ENCODE measurements around the gene STAT2.
A peak's percentile ranks its signal among the peaks of the same experiment; 100 is the strongest.

STAT2 gene

GRCh38 chr12:56315622-56316473, 44.1 kb downstream of the STAT2 start, which contains the start of gene CNPY2:
Gene CNPY2 (minus strand): TSS chr12:56315988. CDS start chr12:56315217, 771 bp downstream.
- ATAC-seq (ENCODE audit: insufficient read depth, low read depth) (peak; percentile 92), DNase-seq (peak; percentile 94)
- Histone ChIP-seq H3K79me2 (ENCODE audit: insufficient read depth, low read length) (peaks cover 20% of the 10 kb centered on the region), H3K4me1 (ENCODE audit: insufficient read depth, low read length) (peaks cover 25% of the 10 kb centered on the region), H3K36me3 (ENCODE audit: insufficient read depth, low read length) (peaks cover 35% of the 10 kb centered on the region), H3K9me3 (ENCODE audit: insufficient read depth, low read length, severe bottlenecking) (no peaks in the 10 kb centered on the region), H3K4me3 (ENCODE audit: low read depth in 1 of 2, low read length in 2 of 2) (peak within 1 kb of the TSS; percentile 48 to 71), H3K4me2 (ENCODE audit: insufficient read depth, low read length) (peak within 1 kb of the TSS; percentile 68), H3K9ac (ENCODE audit: low read depth, low read length) (peak within 1 kb of the TSS; percentile 67), H2AFZ (ENCODE audit: low read depth, low read length) (peak within 1 kb of the TSS; percentile 76), H3K27ac (ENCODE audit: low read length) (peak within 1 kb of the TSS; percentile 85), H3K27me3 (ENCODE audit: insufficient read depth, low read length, poor library complexity) (no peaks in the 10 kb centered on the region), H4K20me1 (ENCODE audit: insufficient read depth, low read length) (no peaks in the 10 kb centered on the region)
- TF ChIP-seq CTCF (IDR thresholded peaks at IDR 0.05; ENCODE audit: borderline replicate concordance, extremely low read depth, low read length, poor library complexity, severe bottlenecking) (peak; percentile 23), EZH2 (IDR thresholded peaks at IDR 0.05; ENCODE audit: borderline replicate concordance, low read depth, low read length, severe bottlenecking) (no peak)

GRCh38 chr12:56315249-56315621, 44.7 kb downstream of the STAT2 start:
- H3K4me1 ChIP-seq (ENCODE audit: insufficient read depth, low read length): peaks cover 25% of the 10 kb centered on the region
- H3K79me2 ChIP-seq (ENCODE audit: insufficient read depth, low read length): peaks cover 20% of the 10 kb centered on the region
- TF ChIP-seq CTCF (IDR thresholded peaks at IDR 0.05; ENCODE audit: borderline replicate concordance, extremely low read depth, low read length, poor library complexity, severe bottlenecking) (no peak), EZH2 (IDR thresholded peaks at IDR 0.05; ENCODE audit: borderline replicate concordance, low read depth, low read length, severe bottlenecking) (no peak)
- peaks cover 40% of the 10 kb centered on the region for H3K36me3 ChIP-seq (ENCODE audit: insufficient read depth, low read length)
- no peaks in the 10 kb centered on the region for H3K27me3 ChIP-seq (ENCODE audit: insufficient read depth, low read length, poor library complexity)
- H3K27ac ChIP-seq (ENCODE audit: low read length): peak overlapping the region; percentile 85
- peak overlapping the region; percentile 76 for H2AFZ ChIP-seq (ENCODE audit: low read depth, low read length)
- no peaks in the 10 kb centered on the region for H4K20me1 ChIP-seq (ENCODE audit: insufficient read depth, low read length)
- ATAC-seq (ENCODE audit: insufficient read depth, low read depth) (peak; percentile 0; the same call in 1 of the 3 replicates), DNase-seq (peak; percentile 28)
- H3K9ac ChIP-seq (ENCODE audit: low read depth, low read length): peak overlapping the region; percentile 67
- peak overlapping the region; percentile 68 for H3K4me2 ChIP-seq (ENCODE audit: insufficient read depth, low read length)
- H3K9me3 ChIP-seq (ENCODE audit: insufficient read depth, low read length, severe bottlenecking): no peaks in the 10 kb centered on the region
- H3K4me3 ChIP-seq (ENCODE audit: low read depth in 1 of 2, low read length in 2 of 2): peak overlapping the region; percentile 48 to 71; a peak in 3 of 4 replicates

GRCh38 chr12:56311003-56311402, 48.9 kb downstream of the STAT2 start:
- Histone ChIP-seq H3K9ac (ENCODE audit: low read depth, low read length) (no peak overlapping the region), H3K79me2 (ENCODE audit: insufficient read depth, low read length) (peaks cover 20% of the 10 kb centered on the region), H3K9me3 (ENCODE audit: insufficient read depth, low read length, severe bottlenecking) (no peaks in the 10 kb centered on the region), H4K20me1 (ENCODE audit: insufficient read depth, low read length) (no peaks in the 10 kb centered on the region), H3K4me3 (ENCODE audit: low read depth in 1 of 2, low read length in 2 of 2) (no peak overlapping the region), H2AFZ (ENCODE audit: low read depth, low read length) (no peak overlapping the region), H3K27ac (ENCODE audit: low read length) (no peak overlapping the region), H3K27me3 (ENCODE audit: insufficient read depth, low read length, poor library complexity) (no peaks in the 10 kb centered on the region), H3K4me2 (ENCODE audit: insufficient read depth, low read length) (no peak overlapping the region), H3K36me3 (ENCODE audit: insufficient read depth, low read length) (peaks cover 44% of the 10 kb centered on the region), H3K4me1 (ENCODE audit: insufficient read depth, low read length) (peaks cover 14% of the 10 kb centered on the region)
- no peak for DNase-seq
- no peak for TF ChIP-seq EZH2 (IDR thresholded peaks at IDR 0.05; ENCODE audit: borderline replicate concordance, low read depth, low read length, severe bottlenecking)
- no peak for TF ChIP-seq CTCF (IDR thresholded peaks at IDR 0.05; ENCODE audit: borderline replicate concordance, extremely low read depth, low read length, poor library complexity, severe bottlenecking)
- ATAC-seq (ENCODE audit: insufficient read depth, low read depth): no peak

Data from DND-41 (cell line).